A549 (cell line): Measurements from ENCODE around the gene PTPRD. TPM values are rescaled to one million over a fixed set of nuclear protein-coding genes. Genes with fewer than 3 reads are reported as not detected.

Experiments used
- ATAC-seq, 2 experiments: fragments of 200-7000 bp in 1 of 2; fragments of >200 bp in 1 of 2; cut with Nextera tagmentation in 1 of 2; cut with Tn5 transposase in 1 of 2; 3 replicates each; pipeline versions ENCODE4 v1.8.0 to v1.9.1; 2018 to 2020; ENCODE audit warnings: mild to moderate bottlenecking in 1 of 2, moderate library complexity in 1 of 2
- CTCF ChIA-PET: fragments of 300-600 bp; sonication (Branson Sonifier 250); formaldehyde crosslinking; extraction: SDS; loops from one replicate; lab custom pipeline; 2021; ENCODE audit warnings: antibody characterized with exemption, inconsistent platforms; lab: Yijun Ruan, JAX
- POLR2A ChIA-PET: fragments of 350-600 bp; formaldehyde crosslinking; extraction: SDS; loops from one replicate; lab custom pipeline; 2021; ENCODE audit warnings: antibody characterized with exemption, inconsistent platforms; lab: Yijun Ruan, JAX
- DNase-seq, 2 experiments: peaks; one replicate each; pipeline versions ENCODE4 v3.0.0 to v3.0.0-alpha.2; 2011 to 2016; ENCODE audit warnings: low read depth in 1 of 2, low spot score in 1 of 2
- FAIRE-seq: peaks from 2 replicates; lab custom pipeline; 2011; peaks lifted over from hg19 to GRCh38; lab: Jason Lieb, UNC
- H3K27ac ChIP-seq, 2 experiments: fragments of >200 bp; sonication (Bioruptor Twin); formaldehyde crosslinking; 3 replicates each; pipeline ENCODE4 v1.5.1; 2016 to 2017
- H3K4me1 ChIP-seq: fragments of >200 bp; sonication (Bioruptor Twin); formaldehyde crosslinking; 3 replicates; pipeline ENCODE4 v1.6.1; 2016
- H3K4me2 ChIP-seq: fragments of >200 bp; sonication (Bioruptor Twin); formaldehyde crosslinking; 3 replicates; pipeline ENCODE4 v1.6.1; 2016
- H3K4me3 ChIP-seq: fragments of >200 bp; sonication (Bioruptor Twin); formaldehyde crosslinking; 3 replicates; pipeline ENCODE4 v1.5.1; 2016
- H3K9me3 ChIP-seq: fragments of >200 bp; sonication (Bioruptor Twin); formaldehyde crosslinking; 3 replicates; pipeline ENCODE4 v1.6.1; 2016
- ATOH8 ChIP-seq: fragments of 250-450 bp; sonication (Bioruptor Pico); IDR thresholded peaks from 2 replicates; pipeline ENCODE4 v1.5.0; 2020; ENCODE audit warnings: low read depth, mild to moderate bottlenecking, moderate library complexity
- BCL3 ChIP-seq: fragments of >200 bp; sonication (Bioruptor Twin); formaldehyde crosslinking; IDR thresholded peaks from 3 replicates; pipeline ENCODE4 v1.6.1; 2016
- CBX2 ChIP-seq: fragments of 200-600 bp; sonication (generic); IDR thresholded peaks from 2 replicates; pipeline ENCODE4 v1.6.1; 2016; ENCODE audit warnings: low read depth, mild to moderate bottlenecking, borderline replicate concordance
- CTCF ChIP-seq: fragments of >200 bp; sonication (Bioruptor Twin); formaldehyde crosslinking; IDR thresholded peaks from 3 replicates; pipeline ENCODE4 v1.5.1; 2016
- EHF ChIP-seq: fragments of 250-450 bp; sonication (Bioruptor Pico); IDR thresholded peaks from 2 replicates; pipeline ENCODE4 v1.5.0; 2020; ENCODE audit warnings: mild to moderate bottlenecking
- ELK1 ChIP-seq: fragments of 150-350 bp; IDR thresholded peaks from 2 replicates; pipeline ENCODE4 v1.6.1; 2014; ENCODE audit warnings: low read depth, mild to moderate bottlenecking, low read length
- EP300 ChIP-seq, 2 experiments: fragments of >200 bp; sonication (Bioruptor Twin); formaldehyde crosslinking; IDR thresholded peaks; 2 replicates in 1 of 2; 3 replicates in 1 of 2; pipeline ENCODE4 v1.6.1; 2016 to 2017
- ESRRA ChIP-seq: fragments of 150-350 bp; IDR thresholded peaks from 2 replicates; pipeline ENCODE4 v1.6.1; 2014; ENCODE audit warnings: mild to moderate bottlenecking, low read length, borderline replicate concordance
- HDAC2 ChIP-seq: fragments of 200-600 bp; sonication (generic); IDR thresholded peaks from 2 replicates; pipeline ENCODE4 v1.6.1; 2016
- HEYL ChIP-seq: fragments of 250-450 bp; sonication (Bioruptor Pico); IDR thresholded peaks from 2 replicates; pipeline ENCODE4 v1.8.0; 2021; ENCODE audit warnings: mild to moderate bottlenecking, moderate library complexity
- HMGXB4 ChIP-seq: fragments of 250-450 bp; sonication (Bioruptor Pico); IDR thresholded peaks from 2 replicates; pipeline ENCODE4 v1.5.0; 2021; ENCODE audit warnings: mild to moderate bottlenecking, moderate library complexity, borderline replicate concordance
- HOXB13 ChIP-seq: fragments of 250-450 bp; sonication (Bioruptor Pico); IDR thresholded peaks from 2 replicates; pipeline ENCODE4 v1.5.0; 2020; ENCODE audit warnings: low read depth, mild to moderate bottlenecking, moderate library complexity
- HOXB5 ChIP-seq: fragments of 250-450 bp; sonication (Bioruptor Pico); IDR thresholded peaks from 2 replicates; pipeline ENCODE4 v1.5.0; 2020; ENCODE audit warnings: mild to moderate bottlenecking, moderate library complexity
- MAZ ChIP-seq: fragments of 150-350 bp; IDR thresholded peaks from 2 replicates; pipeline ENCODE4 v1.6.1; 2014; ENCODE audit warnings: antibody characterized with exemption, low read depth, low read length, borderline replicate concordance
- POLR2A ChIP-seq: IDR thresholded peaks from 2 replicates; pipeline ENCODE4 v1.6.1; 2012; ENCODE audit warnings: mild to moderate bottlenecking, low read length
- RAD21 ChIP-seq, 2 experiments: fragments of >200 bp in 1 of 2; sonication (Bioruptor Twin) in 1 of 2; formaldehyde crosslinking in 1 of 2; IDR thresholded peaks in 1 of 2; conservative IDR thresholded peaks in 1 of 2; 2 replicates in 1 of 2; 3 replicates in 1 of 2; pipeline ENCODE4 v1.6.1; 2012 to 2018; ENCODE audit warnings: inconsistent platforms in 1 of 2
- RFX5 ChIP-seq: fragments of 450-650 bp; IDR thresholded peaks from 2 replicates; pipeline ENCODE4 v1.7.1; 2014; ENCODE audit warnings: antibody characterized with exemption, mild to moderate bottlenecking, moderate library complexity
- RNF2 ChIP-seq: fragments of 200-600 bp; sonication (generic); IDR thresholded peaks from 2 replicates; pipeline ENCODE4 v1.6.1; 2016; ENCODE audit warnings: low read depth, mild to moderate bottlenecking, antibody characterized with exemption, moderate library complexity, borderline replicate concordance
- SREBF2 ChIP-seq: fragments of 450-650 bp; IDR thresholded peaks from 2 replicates; pipeline ENCODE4 v1.6.1; 2014; ENCODE audit warnings: mild to moderate bottlenecking, moderate library complexity
- ZC3H11A ChIP-seq: fragments of 450-650 bp; IDR thresholded peaks from 2 replicates; pipeline ENCODE4 v1.6.1; 2014; ENCODE audit warnings: antibody characterized with exemption, mild to moderate bottlenecking
- ZSCAN20 ChIP-seq: fragments of 250-450 bp; sonication (Bioruptor Pico); IDR thresholded peaks from 2 replicates; pipeline ENCODE4 v1.8.0; 2022; ENCODE audit warnings: mild to moderate bottlenecking, moderate library complexity
- WGBS: methylation state at CpG from one replicate; pipeline ENCODE4 v1.1.6; 2017; ENCODE audit errors: missing lambda C conversion rate; 5-methylcytosine and 5-hydroxymethylcytosine counted together
- polyA plus RNA-seq, 4 experiments: library from polyadenylated mRNA; depleted of rRNA in 3 of 4; stranded (reverse); fragments of >200 nt; fragmentation: RNase III in 1 of 4; extraction: RNeasy Plus Mini Kit Qiagen cat#74134 plus additional on column Dnase treatment in 1 of 4; gene quantifications; 2 replicates in 3 of 4; 3 replicates in 1 of 4; pipeline ENCODE4 v1.2.3, GENCODE V29; 2011 to 2017

Gene PTPRD
- polyA plus RNA-seq, 2 of the 4 experiments (the other 2 are of a cell fraction), result 0.39 to 1.3 TPM

- POLR2A ChIA-PET, result no interaction called here
- no peak for ATAC-seq
- no peak overlapping the region for H3K4me3 ChIP-seq
- TF ChIP-seq EHF (CRISPR knock-in tag), result no peak
- no peak for TF ChIP-seq BCL3
- TF ChIP-seq HOXB13, result no peak
- no peak for TF ChIP-seq RNF2
- no peak for TF ChIP-seq RAD21 (conservative IDR thresholded peaks at IDR 0.05 in 1 of 2, IDR thresholded peaks at IDR 0.05 in 1 of 2)
- no peak for TF ChIP-seq ATOH8
- TF ChIP-seq HEYL (CRISPR knock-in tag), result no peak
- TF ChIP-seq HDAC2, result no peak
- TF ChIP-seq ZSCAN20 (CRISPR knock-in tag), result no peak
- no peak for TF ChIP-seq ELK1
- TF ChIP-seq HOXB5 (CRISPR knock-in tag), result no peak
- TF ChIP-seq RFX5, result no peak
- no peak for TF ChIP-seq POLR2A
- no peak for TF ChIP-seq ESRRA
- no peak for TF ChIP-seq MAZ
- no peak for TF ChIP-seq ZC3H11A
- TF ChIP-seq EP300 (IDR thresholded peaks at IDR 0.05), result no peak
- TF ChIP-seq, all 56 proteins: peak for 0
- 24% methylated on average over 2 of the region's 2 CpGs for WGBS
- CTCF ChIA-PET, result no interaction called here
- Histone ChIP-seq H3K9me3 (no peaks in the 10 kb centered on the region), H3K27ac (no peak overlapping the region), H3K4me2 (no peak overlapping the region), H3K4me1 (no peaks in the 10 kb centered on the region)
- no peak for FAIRE-seq
- no peak for DNase-seq
Observed at GRCh38 chr9:10236161-10236560, 376.6 kb downstream of the PTPRD start.

- TF ChIP-seq SREBF2 (no peak), ZSCAN20 (CRISPR knock-in tag) (no peak), CTCF (no peak), HMGXB4 (CRISPR knock-in tag) (no peak), CBX2 (no peak), ZC3H11A (no peak)
- Histone ChIP-seq H3K9me3 (no peaks in the 10 kb centered on the region), H3K4me1 (no peaks in the 10 kb centered on the region), H3K4me3 (no peak overlapping the region), H3K27ac (no peak overlapping the region), H3K4me2 (no peak overlapping the region)
- 5% methylated on average over 5 of the region's 5 CpGs for WGBS
- CTCF ChIA-PET, result no interaction called here
- DNase-seq (no peak), ATAC-seq (no peak), FAIRE-seq (no peak)
- POLR2A ChIA-PET, result no interaction called here
Observed at GRCh38 chr9:10235376-10235775, 377.4 kb downstream of the PTPRD start.
